Mesothelial cell of epicardium (in vitro differentiated cells): ENCODE results near the gene PGF. TPM values are rescaled to one million over a fixed set of nuclear protein-coding genes. Genes with fewer than 3 reads are reported as not detected.
A peak's percentile ranks its signal among the peaks of the same experiment; 100 is the strongest.

ENCODE experiments used
- DNase-seq, 2 experiments: peaks; one replicate each; pipeline ENCODE4 v3.0.0; 2021; ENCODE audit warnings: low spot score in 2 of 2; ENCODE audit not compliant: unreplicated experiment in 2 of 2
- H3K27ac Mint-ChIP-seq: 2 replicates; pipeline ENCODE4 v1.8.0; 2021; ENCODE audit warnings: mixed read lengths
- H3K27me3 Mint-ChIP-seq: 2 replicates; pipeline ENCODE4 v1.8.0; 2021; ENCODE audit warnings: low read depth, mixed read lengths
- H3K36me3 Mint-ChIP-seq: 2 replicates; pipeline ENCODE4 v1.8.0; 2021; ENCODE audit warnings: mixed read lengths
- H3K4me1 Mint-ChIP-seq: 2 replicates; pipeline ENCODE4 v1.8.0; 2021; ENCODE audit warnings: mixed read lengths
- H3K4me3 Mint-ChIP-seq: 2 replicates; pipeline ENCODE4 v1.8.0; 2021; ENCODE audit warnings: mild to moderate bottlenecking, moderate library complexity, mixed read lengths
- H3K9me3 Mint-ChIP-seq: 2 replicates; pipeline ENCODE4 v1.8.0; 2021; ENCODE audit warnings: mixed read lengths
- CTCF ChIP-seq: fragments of 200-600 bp; sonication (generic); IDR thresholded peaks from one replicate; pipeline ENCODE4 v1.5.0; 2021; ENCODE audit warnings: antibody characterized with exemption; ENCODE audit not compliant: unreplicated experiment
- total RNA-seq: library from RNA; stranded (reverse); gene quantifications from 3 replicates; pipeline ENCODE4 v1.2.1, GENCODE V29; 2021

Gene PGF
- total RNA-seq, 1 donor from 2014 or later = 9.6 TPM

- Mint-ChIP-seq H3K27ac (peak overlapping the region; percentile 22), H3K9me3 (no peaks in the 10 kb centered on the region), H3K4me3 (peak overlapping the region; percentile 62), H3K27me3 (no peaks in the 10 kb centered on the region), H3K36me3 (no peaks in the 10 kb centered on the region), H3K4me1 (peaks cover 53% of the 10 kb centered on the region)
- DNase-seq = no peak
- TF ChIP-seq CTCF = no peak
These were observed 2.5 kb downstream of the PGF start for GRCh38 chr14:74952697-74953484.

GRCh38 chr14:74952180-74952665 is 3.2 kb downstream of the PGF start:
- no peaks in the 10 kb centered on the region for H3K36me3 Mint-ChIP-seq
- no peak overlapping the region for H3K27ac Mint-ChIP-seq

GRCh38 chr14:74951443-74952179 is 3.8 kb downstream of the PGF start:
- Mint-ChIP-seq H3K36me3 (peaks cover under 1% of the 10 kb centered on the region), H3K27me3 (no peaks in the 10 kb centered on the region), H3K27ac (peak overlapping the region; percentile 40), H3K9me3 (no peaks in the 10 kb centered on the region), H3K4me3 (no peak overlapping the region), H3K4me1 (peaks cover 54% of the 10 kb centered on the region)
- no peak for TF ChIP-seq CTCF
- no peak for DNase-seq

More at GRCh38 chr14:74952180-74952665, 3.2 kb downstream of the PGF start:
- Mint-ChIP-seq H3K4me1 (peaks cover 53% of the 10 kb centered on the region), H3K9me3 (no peaks in the 10 kb centered on the region), H3K27me3 (no peaks in the 10 kb centered on the region), H3K4me3 (no peak overlapping the region)
- no peak for TF ChIP-seq CTCF
- no peak for DNase-seq

GRCh38 chr14:74950795-74951442 is 4.5 kb downstream of the PGF start:
- Mint-ChIP-seq H3K27me3 (no peaks in the 10 kb centered on the region), H3K4me1 (peaks cover 56% of the 10 kb centered on the region), H3K9me3 (no peaks in the 10 kb centered on the region), H3K36me3 (peaks cover 1% of the 10 kb centered on the region), H3K4me3 (no peak overlapping the region), H3K27ac (peak overlapping the region; percentile 40)
- no peak for DNase-seq
- TF ChIP-seq CTCF = no peak

GRCh38 chr14:74949859-74950573 is 5.4 kb downstream of the PGF start:
- no peaks in the 10 kb centered on the region for H3K9me3 Mint-ChIP-seq
- H3K4me3 Mint-ChIP-seq = no peak overlapping the region
- DNase-seq = no peak
- peak overlapping the region; percentile 62 for H3K27ac Mint-ChIP-seq
- TF ChIP-seq CTCF = no peak
- H3K36me3 Mint-ChIP-seq = peaks cover 1% of the 10 kb centered on the region
- H3K27me3 Mint-ChIP-seq = no peaks in the 10 kb centered on the region
- H3K4me1 Mint-ChIP-seq = peaks cover 56% of the 10 kb centered on the region
